K562 (cell line): ENCODE measurements around the gene STK17A. TPM values are rescaled to one million over a fixed set of nuclear protein-coding genes. Genes with fewer than 3 reads are reported as not detected.

ENCODE experiments used
- ADNP ChIP-seq: fragments of 200-800 bp; sonication (Bioruptor generic); IDR thresholded peaks from 2 replicates; pipeline ENCODE4 v1.6.1; 2016; ENCODE audit warnings: missing genetic modification characterization, missing compliant biosample characterization
- ATF7 ChIP-seq: fragments of 450-650 bp; IDR thresholded peaks from 2 replicates; pipeline ENCODE4 v1.7.1; 2014; ENCODE audit warnings: mild to moderate bottlenecking, moderate library complexity
- CBFA2T2 ChIP-seq: fragments of 450-650 bp; conservative IDR thresholded peaks from 2 replicates; pipeline ENCODE4 v1.6.1; 2017; ENCODE audit warnings: mild to moderate bottlenecking
- SMC3 ChIP-seq: conservative IDR thresholded peaks from 2 replicates; pipeline ENCODE4 v1.6.1; 2011; ENCODE audit warnings: low read depth, low read length, improper control_type of control experiment; ENCODE audit not compliant: insufficient read depth
- ZNF778 ChIP-seq: fragments of 450-650 bp; formaldehyde crosslinking; IDR thresholded peaks from 2 replicates; pipeline ENCODE4 v1.4.0; 2020; ENCODE audit warnings: mild to moderate bottlenecking, moderate library complexity
- polyA plus RNA-seq, 8 experiments: library from polyadenylated mRNA; depleted of rRNA in 4 of 8; stranded (reverse) in 5 of 8; unstranded in 3 of 8; fragments of >200 nt; fragmentation: Nextera tagmentation in 2 of 8; fragmentation: Illumina TruSeq in 1 of 8; extraction: Ambion mirVana in 2 of 8; extraction: Trizol in 1 of 8; gene quantifications; 2 replicates each; pipeline versions ENCODE4 v1.2.1 to v1.2.3, GENCODE V29; 2011 to 2014; ENCODE audit warnings: inconsistent platforms in 1 of 8, missing spikeins in 1 of 8
- total RNA-seq, 7 experiments: library from RNA; depleted of rRNA in 6 of 7; stranded (reverse); fragments of >200 nt in 6 of 7; fragmentation: Illumina TruSeq in 2 of 7; extraction: Trizol in 2 of 7; gene quantifications; 2 replicates each; pipeline versions ENCODE4 v1.2.1 to v1.2.3, GENCODE V29; 2011 to 2021; ENCODE audit warnings: low replicate concordance in 1 of 7
- TF ChIP-seq, protein P1 (sequence below): fragments of 450-650 bp; formaldehyde crosslinking; IDR thresholded peaks from 2 replicates; pipeline ENCODE4 v1.4.0; 2020; ENCODE audit warnings: mild to moderate bottlenecking, moderate library complexity
- TF ChIP-seq, protein P2 (sequence below): fragments of 250-450 bp; sonication (Bioruptor Pico); IDR thresholded peaks from 2 replicates; pipeline ENCODE4 v1.5.0; 2020; ENCODE audit warnings: mild to moderate bottlenecking
- TF ChIP-seq, protein P3 (sequence below): fragments of 250-450 bp; sonication (Bioruptor Pico); IDR thresholded peaks from 2 replicates; pipeline ENCODE4 v1.8.0; 2022; ENCODE audit warnings: inconsistent platforms
- TF ChIP-seq, protein P4 (sequence below): fragments of 250-450 bp; sonication (Bioruptor Pico); IDR thresholded peaks from 2 replicates; pipeline ENCODE4 v1.8.0; 2021; ENCODE audit warnings: mild to moderate bottlenecking, moderate library complexity
- TF ChIP-seq, protein P5 (sequence below): fragments of 250-450 bp; sonication (Bioruptor Pico); IDR thresholded peaks from 2 replicates; pipeline ENCODE4 v1.8.0; 2021; ENCODE audit warnings: borderline replicate concordance, mild to moderate bottlenecking, moderate library complexity; ENCODE audit not compliant: poor library complexity, severe bottlenecking
- TF ChIP-seq, protein P6 (sequence below): fragments of 250-450 bp; sonication (Bioruptor Pico); IDR thresholded peaks from 2 replicates; pipeline ENCODE4 v1.9.0; 2021; ENCODE audit warnings: mild to moderate bottlenecking, inconsistent platforms

The STK17A gene
- total and polyA plus RNA-seq, 9 of the 15 experiments (the other 6 are each of a cell fraction or from before 2014, with no cell fraction given) = 3.4 to 16.3 (median 13.2) TPM

DNA sequence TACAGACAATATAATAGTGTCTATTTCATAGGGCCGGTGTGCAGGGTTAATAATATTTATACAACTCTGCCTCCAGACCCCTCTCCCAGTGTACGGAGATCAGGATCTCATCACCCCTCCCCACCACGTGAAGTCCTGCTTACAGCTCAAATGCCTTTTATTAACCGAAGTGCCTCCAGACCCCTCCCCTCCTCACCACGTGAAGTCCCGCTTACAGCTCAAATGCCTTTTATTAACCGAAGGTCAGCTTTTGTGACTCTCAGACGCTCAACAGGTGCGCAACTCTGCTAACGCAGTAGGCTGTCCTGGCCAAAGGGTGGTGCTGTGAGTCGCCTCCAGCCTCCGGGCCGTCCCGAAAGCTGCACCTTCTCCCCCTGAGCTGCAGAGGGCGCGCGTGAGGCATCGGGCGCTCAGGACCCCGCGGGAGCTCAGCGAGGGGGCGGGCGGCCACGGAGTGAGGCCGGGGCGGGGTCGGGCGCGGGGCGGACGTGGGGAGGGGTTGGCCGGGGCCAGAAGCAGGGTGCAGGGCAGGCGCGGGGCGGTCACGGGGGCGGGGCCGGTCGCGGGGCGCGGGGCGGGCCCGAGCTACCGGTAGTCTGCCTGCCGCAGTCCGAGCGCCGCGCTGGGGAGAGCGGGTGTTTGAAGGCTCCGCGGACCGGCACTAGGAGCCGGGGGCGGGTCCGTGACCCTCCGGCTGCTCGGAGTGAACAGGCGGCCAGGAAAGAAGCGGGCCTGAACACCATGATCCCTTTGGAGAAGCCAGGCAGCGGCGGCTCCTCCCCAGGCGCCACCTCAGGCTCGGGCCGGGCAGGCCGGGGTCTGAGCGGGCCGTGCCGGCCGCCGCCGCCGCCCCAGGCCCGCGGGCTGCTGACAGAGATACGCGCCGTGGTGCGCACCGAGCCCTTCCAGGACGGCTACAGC, at the start of gene STK17A (continued):
- TF ChIP-seq, protein P1, sequence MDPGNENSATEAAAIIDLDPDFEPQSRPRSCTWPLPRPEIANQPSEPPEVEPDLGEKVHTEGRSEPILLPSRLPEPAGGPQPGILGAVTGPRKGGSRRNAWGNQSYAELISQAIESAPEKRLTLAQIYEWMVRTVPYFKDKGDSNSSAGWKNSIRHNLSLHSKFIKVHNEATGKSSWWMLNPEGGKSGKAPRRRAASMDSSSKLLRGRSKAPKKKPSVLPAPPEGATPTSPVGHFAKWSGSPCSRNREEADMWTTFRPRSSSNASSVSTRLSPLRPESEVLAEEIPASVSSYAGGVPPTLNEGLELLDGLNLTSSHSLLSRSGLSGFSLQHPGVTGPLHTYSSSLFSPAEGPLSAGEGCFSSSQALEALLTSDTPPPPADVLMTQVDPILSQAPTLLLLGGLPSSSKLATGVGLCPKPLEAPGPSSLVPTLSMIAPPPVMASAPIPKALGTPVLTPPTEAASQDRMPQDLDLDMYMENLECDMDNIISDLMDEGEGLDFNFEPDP (CRISPR knock-in tag) = no peak
- TF ChIP-seq, protein P2, sequence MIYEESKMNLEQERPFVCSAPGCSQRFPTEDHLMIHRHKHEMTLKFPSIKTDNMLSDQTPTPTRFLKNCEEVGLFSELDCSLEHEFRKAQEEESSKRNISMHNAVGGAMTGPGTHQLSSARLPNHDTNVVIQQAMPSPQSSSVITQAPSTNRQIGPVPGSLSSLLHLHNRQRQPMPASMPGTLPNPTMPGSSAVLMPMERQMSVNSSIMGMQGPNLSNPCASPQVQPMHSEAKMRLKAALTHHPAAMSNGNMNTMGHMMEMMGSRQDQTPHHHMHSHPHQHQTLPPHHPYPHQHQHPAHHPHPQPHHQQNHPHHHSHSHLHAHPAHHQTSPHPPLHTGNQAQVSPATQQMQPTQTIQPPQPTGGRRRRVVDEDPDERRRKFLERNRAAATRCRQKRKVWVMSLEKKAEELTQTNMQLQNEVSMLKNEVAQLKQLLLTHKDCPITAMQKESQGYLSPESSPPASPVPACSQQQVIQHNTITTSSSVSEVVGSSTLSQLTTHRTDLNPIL = no peak
- TF ChIP-seq CBFA2T2 (no peak), ZNF778 (CRISPR knock-in tag) (no peak), ADNP (tag) (no peak), SMC3 (peak; percentile 95), ATF7 (no peak)
- TF ChIP-seq, protein P3, sequence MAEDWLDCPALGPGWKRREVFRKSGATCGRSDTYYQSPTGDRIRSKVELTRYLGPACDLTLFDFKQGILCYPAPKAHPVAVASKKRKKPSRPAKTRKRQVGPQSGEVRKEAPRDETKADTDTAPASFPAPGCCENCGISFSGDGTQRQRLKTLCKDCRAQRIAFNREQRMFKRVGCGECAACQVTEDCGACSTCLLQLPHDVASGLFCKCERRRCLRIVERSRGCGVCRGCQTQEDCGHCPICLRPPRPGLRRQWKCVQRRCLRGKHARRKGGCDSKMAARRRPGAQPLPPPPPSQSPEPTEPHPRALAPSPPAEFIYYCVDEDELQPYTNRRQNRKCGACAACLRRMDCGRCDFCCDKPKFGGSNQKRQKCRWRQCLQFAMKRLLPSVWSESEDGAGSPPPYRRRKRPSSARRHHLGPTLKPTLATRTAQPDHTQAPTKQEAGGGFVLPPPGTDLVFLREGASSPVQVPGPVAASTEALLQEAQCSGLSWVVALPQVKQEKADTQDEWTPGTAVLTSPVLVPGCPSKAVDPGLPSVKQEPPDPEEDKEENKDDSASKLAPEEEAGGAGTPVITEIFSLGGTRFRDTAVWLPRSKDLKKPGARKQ (CRISPR knock-in tag) = no peak
- TF ChIP-seq, protein P4, sequence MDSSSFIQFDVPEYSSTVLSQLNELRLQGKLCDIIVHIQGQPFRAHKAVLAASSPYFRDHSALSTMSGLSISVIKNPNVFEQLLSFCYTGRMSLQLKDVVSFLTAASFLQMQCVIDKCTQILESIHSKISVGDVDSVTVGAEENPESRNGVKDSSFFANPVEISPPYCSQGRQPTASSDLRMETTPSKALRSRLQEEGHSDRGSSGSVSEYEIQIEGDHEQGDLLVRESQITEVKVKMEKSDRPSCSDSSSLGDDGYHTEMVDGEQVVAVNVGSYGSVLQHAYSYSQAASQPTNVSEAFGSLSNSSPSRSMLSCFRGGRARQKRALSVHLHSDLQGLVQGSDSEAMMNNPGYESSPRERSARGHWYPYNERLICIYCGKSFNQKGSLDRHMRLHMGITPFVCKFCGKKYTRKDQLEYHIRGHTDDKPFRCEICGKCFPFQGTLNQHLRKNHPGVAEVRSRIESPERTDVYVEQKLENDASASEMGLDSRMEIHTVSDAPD = no peak
- TF ChIP-seq, protein P5, sequence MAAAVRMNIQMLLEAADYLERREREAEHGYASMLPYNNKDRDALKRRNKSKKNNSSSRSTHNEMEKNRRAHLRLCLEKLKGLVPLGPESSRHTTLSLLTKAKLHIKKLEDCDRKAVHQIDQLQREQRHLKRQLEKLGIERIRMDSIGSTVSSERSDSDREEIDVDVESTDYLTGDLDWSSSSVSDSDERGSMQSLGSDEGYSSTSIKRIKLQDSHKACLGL (CRISPR knock-in tag) = no peak
- TF ChIP-seq, protein P6, sequence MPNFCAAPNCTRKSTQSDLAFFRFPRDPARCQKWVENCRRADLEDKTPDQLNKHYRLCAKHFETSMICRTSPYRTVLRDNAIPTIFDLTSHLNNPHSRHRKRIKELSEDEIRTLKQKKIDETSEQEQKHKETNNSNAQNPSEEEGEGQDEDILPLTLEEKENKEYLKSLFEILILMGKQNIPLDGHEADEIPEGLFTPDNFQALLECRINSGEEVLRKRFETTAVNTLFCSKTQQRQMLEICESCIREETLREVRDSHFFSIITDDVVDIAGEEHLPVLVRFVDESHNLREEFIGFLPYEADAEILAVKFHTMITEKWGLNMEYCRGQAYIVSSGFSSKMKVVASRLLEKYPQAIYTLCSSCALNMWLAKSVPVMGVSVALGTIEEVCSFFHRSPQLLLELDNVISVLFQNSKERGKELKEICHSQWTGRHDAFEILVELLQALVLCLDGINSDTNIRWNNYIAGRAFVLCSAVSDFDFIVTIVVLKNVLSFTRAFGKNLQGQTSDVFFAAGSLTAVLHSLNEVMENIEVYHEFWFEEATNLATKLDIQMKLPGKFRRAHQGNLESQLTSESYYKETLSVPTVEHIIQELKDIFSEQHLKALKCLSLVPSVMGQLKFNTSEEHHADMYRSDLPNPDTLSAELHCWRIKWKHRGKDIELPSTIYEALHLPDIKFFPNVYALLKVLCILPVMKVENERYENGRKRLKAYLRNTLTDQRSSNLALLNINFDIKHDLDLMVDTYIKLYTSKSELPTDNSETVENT (CRISPR knock-in tag) = peak; percentile 35; the same call in 1 of the 2 replicates
